DOHH2 (cell line): Measurements from ENCODE around the gene OBSCN.

ENCODE experiments used
- H3F3A ChIP-seq: fragments of 200-600 bp; sonication (generic), shearing (Covaris generic); 2 replicates; pipeline ENCODE4 v1.6.0; 2016; ENCODE audit warnings: antibody characterized with exemption, mild to moderate bottlenecking; ENCODE audit not compliant: control insufficient read depth, insufficient read depth
- H3K27ac ChIP-seq: fragments of 200-600 bp; sonication (generic); 2 replicates; pipeline ENCODE4 v1.5.1; 2014; ENCODE audit warnings: low read depth, mild to moderate bottlenecking, low read length, moderate library complexity
- H3K27me3 ChIP-seq: fragments of 200-600 bp; sonication (generic); 2 replicates; pipeline ENCODE4 v1.6.1; 2014; ENCODE audit warnings: mild to moderate bottlenecking, low read length, mixed read lengths; ENCODE audit not compliant: control insufficient read depth
- H3K36me3 ChIP-seq: fragments of 200-600 bp; sonication (generic); 2 replicates; pipeline ENCODE4 v1.6.1; 2014; ENCODE audit warnings: mild to moderate bottlenecking, low read length, moderate library complexity, mixed read lengths; ENCODE audit not compliant: control insufficient read depth
- H3K4me1 ChIP-seq: fragments of 200-600 bp; sonication (generic); 2 replicates; pipeline ENCODE4 v1.6.1; 2014; ENCODE audit warnings: mild to moderate bottlenecking, low read length, mixed read lengths; ENCODE audit not compliant: control insufficient read depth
- H3K4me2 ChIP-seq: fragments of 200-600 bp; sonication (generic); 2 replicates; pipeline ENCODE4 v1.6.0; 2014; ENCODE audit warnings: mild to moderate bottlenecking, low read length, moderate library complexity
- H3K4me3 ChIP-seq: fragments of 200-600 bp; sonication (generic); 2 replicates; pipeline ENCODE4 v1.5.1; 2014; ENCODE audit warnings: mild to moderate bottlenecking, low read length, mixed read lengths
- H3K79me2 ChIP-seq: fragments of 200-600 bp; sonication (generic); 2 replicates; pipeline ENCODE4 v1.6.1; 2014; ENCODE audit warnings: mild to moderate bottlenecking, low read length, mixed read lengths; ENCODE audit not compliant: control insufficient read depth
- H3K9me2 ChIP-seq: fragments of 200-600 bp; sonication (generic); replicated peaks from 2 replicates; pipeline ENCODE4 v1.6.1; 2014; ENCODE audit warnings: mild to moderate bottlenecking, low read length, mixed read lengths; ENCODE audit not compliant: control insufficient read depth
- H3K9me3 ChIP-seq: fragments of 200-600 bp; sonication (generic); 2 replicates; pipeline ENCODE4 v1.6.1; 2014; ENCODE audit warnings: antibody characterized with exemption, low read length, mixed read lengths; ENCODE audit not compliant: control insufficient read depth, insufficient read depth
- H4K20me1 ChIP-seq: fragments of 200-600 bp; sonication (generic); 2 replicates; pipeline ENCODE4 v1.6.0; 2014; ENCODE audit warnings: low read depth, mild to moderate bottlenecking, antibody characterized with exemption, low read length, moderate library complexity; ENCODE audit not compliant: control insufficient read depth, insufficient read depth
- CTCF ChIP-seq: fragments of 200-600 bp; sonication (generic); IDR thresholded peaks from one replicate; pipeline ENCODE4 v1.5.1; 2014; ENCODE audit warnings: antibody characterized with exemption, mild to moderate bottlenecking, low read depth, low read length; ENCODE audit not compliant: poor library complexity, severe bottlenecking
- EZH2phosphoT487 ChIP-seq: fragments of 200-600 bp; sonication (generic); IDR thresholded peaks from 2 replicates; pipeline ENCODE4 v1.6.1; 2017; ENCODE audit warnings: borderline replicate concordance, mild to moderate bottlenecking, antibody characterized with exemption, low read length, moderate library complexity, mixed read lengths

OBSCN gene

GRCh38 chr1:228216371-228217320 is 8.8 kb downstream of the OBSCN start:
- H3K4me2 ChIP-seq = no peak overlapping the region
- H3F3A ChIP-seq = no peaks in the 10 kb centered on the region
- no peaks in the 10 kb centered on the region for H4K20me1 ChIP-seq
- H3K4me3 ChIP-seq = no peak overlapping the region
- H3K36me3 ChIP-seq = no peaks in the 10 kb centered on the region
- TF ChIP-seq CTCF (no peak), EZH2phosphoT487 (no peak)
- H3K9me2 ChIP-seq = no peaks in the 10 kb centered on the region
- peaks cover 4% of the 10 kb centered on the region; the same call in 1 of the 2 replicates for H3K4me1 ChIP-seq
- H3K79me2 ChIP-seq = no peaks in the 10 kb centered on the region
- H3K27me3 ChIP-seq = no peaks in the 10 kb centered on the region
- no peaks in the 10 kb centered on the region for H3K9me3 ChIP-seq
- no peak overlapping the region for H3K27ac ChIP-seq

GRCh38 chr1:228217551-228218344 is 9.9 kb downstream of the OBSCN start:
- Histone ChIP-seq H3F3A (no peaks in the 10 kb centered on the region), H3K79me2 (no peaks in the 10 kb centered on the region), H3K27ac (no peak overlapping the region), H4K20me1 (no peaks in the 10 kb centered on the region), H3K4me2 (no peak overlapping the region), H3K9me2 (no peaks in the 10 kb centered on the region), H3K27me3 (no peaks in the 10 kb centered on the region), H3K4me3 (no peak overlapping the region), H3K9me3 (no peaks in the 10 kb centered on the region), H3K36me3 (no peaks in the 10 kb centered on the region), H3K4me1 (peaks cover 4% of the 10 kb centered on the region; the same call in 1 of the 2 replicates)
- TF ChIP-seq EZH2phosphoT487 (no peak), CTCF (no peak)

- Histone ChIP-seq H3K27ac (no peak overlapping the region), H3K4me3 (no peak overlapping the region), H3K36me3 (no peaks in the 10 kb centered on the region), H3K79me2 (no peaks in the 10 kb centered on the region), H3F3A (no peaks in the 10 kb centered on the region), H3K9me3 (no peaks in the 10 kb centered on the region), H3K9me2 (no peaks in the 10 kb centered on the region), H3K4me2 (no peak overlapping the region), H4K20me1 (no peaks in the 10 kb centered on the region), H3K4me1 (no peaks in the 10 kb centered on the region), H3K27me3 (no peaks in the 10 kb centered on the region)
- TF ChIP-seq CTCF = no peak
- no peak for TF ChIP-seq EZH2phosphoT487
These were observed 10.8 kb downstream of the OBSCN start for GRCh38 chr1:228218513-228219244.
